Right hindlimb (tissue), 1 donor: Measurements from ENCODE around the gene LDLRAD3.

Experiments
- DNase-seq: peaks from one replicate; pipeline ENCODE4 v3.0.0-alpha.2; 2018

LDLRAD3 gene

GRCh38 chr11:35927682-35928081 is 16.2 kb upstream of the LDLRAD3 start:
- no peak for DNase-seq

GRCh38 chr11:35928688-35929395 is 15.0 kb upstream of the LDLRAD3 start:
- DNase-seq: no peak

- DNase-seq: no peak
Measured at GRCh38 chr11:35930466-35930865, 13.4 kb upstream of the LDLRAD3 start.

- no peak for DNase-seq
Measured at GRCh38 chr11:35932121-35932520, 11.7 kb upstream of the LDLRAD3 start.

- no peak for DNase-seq
Measured at GRCh38 chr11:35932681-35933319, 11.1 kb upstream of the LDLRAD3 start.

- no peak for DNase-seq
Measured at GRCh38 chr11:35933320-35933871, 10.5 kb upstream of the LDLRAD3 start.

GRCh38 chr11:35934271-35934670 is 9.6 kb upstream of the LDLRAD3 start:
- DNase-seq: no peak

- DNase-seq: no peak
Measured at GRCh38 chr11:35934981-35935380, 8.9 kb upstream of the LDLRAD3 start.

- DNase-seq: no peak
Measured at GRCh38 chr11:35935390-35935789, 8.5 kb upstream of the LDLRAD3 start.

- DNase-seq: no peak
Measured at GRCh38 chr11:35937111-35937510, 6.8 kb upstream of the LDLRAD3 start.

GRCh38 chr11:35937700-35938099 is 6.2 kb upstream of the LDLRAD3 start:
- no peak for DNase-seq

GRCh38 chr11:35938231-35938630 is 5.6 kb upstream of the LDLRAD3 start:
- DNase-seq: no peak

- no peak for DNase-seq
Measured at GRCh38 chr11:35943309-35943708, 553 bp upstream of the LDLRAD3 start.

GRCh38 chr11:35944503-35945136 is 758 bp downstream of the LDLRAD3 start:
- peak; percentile 74 for DNase-seq

GRCh38 chr11:35945137-35945518 is 1.3 kb downstream of the LDLRAD3 start:
- DNase-seq: no peak

- DNase-seq: no peak
Measured at GRCh38 chr11:35946766-35947165, 2.9 kb downstream of the LDLRAD3 start.

GRCh38 chr11:35947437-35947836 is 3.6 kb downstream of the LDLRAD3 start:
- DNase-seq: no peak

- no peak for DNase-seq
Measured at GRCh38 chr11:35949242-35949641, 5.4 kb downstream of the LDLRAD3 start.

- DNase-seq: no peak
Measured at GRCh38 chr11:35950082-35950481, 6.2 kb downstream of the LDLRAD3 start.

GRCh38 chr11:35951680-35952079 is 7.8 kb downstream of the LDLRAD3 start:
- DNase-seq: no peak

GRCh38 chr11:35953081-35953760 is 9.4 kb downstream of the LDLRAD3 start:
- peak; percentile 62 for DNase-seq

- no peak for DNase-seq
Measured at GRCh38 chr11:35954205-35954604, 10.3 kb downstream of the LDLRAD3 start.

GRCh38 chr11:35955636-35956035 is 11.8 kb downstream of the LDLRAD3 start:
- DNase-seq: no peak
